Kidney epithelial cell (primary cell): ENCODE measurements around the gene ENC1. TPM values are rescaled to one million over a fixed set of nuclear protein-coding genes. Genes with fewer than 3 reads are reported as not detected.

Experiments
- DNase-seq: peaks from one replicate; pipeline ENCODE4 v3.0.0-alpha.2; 2010; ENCODE audit warnings: low read depth
- H3K27me3 ChIP-seq: 2 replicates; pipeline ENCODE4 v1.6.0; 2011; ENCODE audit warnings: low read length; ENCODE audit not compliant: control insufficient read depth, insufficient read depth
- H3K36me3 ChIP-seq: 2 replicates; pipeline ENCODE4 v1.5.1; 2011; ENCODE audit warnings: low read length; ENCODE audit not compliant: control insufficient read depth, insufficient read depth
- H3K4me3 ChIP-seq: 2 replicates; pipeline ENCODE4 v1.5.1; 2011; ENCODE audit warnings: low read depth, mild to moderate bottlenecking, control low read depth, low read length
- CTCF ChIP-seq: IDR thresholded peaks from 2 replicates; pipeline ENCODE4 v1.5.1; 2011; ENCODE audit warnings: mild to moderate bottlenecking, moderate library complexity, low read length, control low read depth, inconsistent platforms; ENCODE audit not compliant: insufficient read depth, poor library complexity, severe bottlenecking
- total RNA-seq: library from RNA; depleted of rRNA; stranded (reverse); fragments of >200 nt; gene quantifications from 2 replicates; pipeline ENCODE4 v1.2.3, GENCODE V29; 2015

ENC1 gene
- total RNA-seq, 1 donor from 2014 or later = 72.5 TPM

GRCh38 chr5:74603376-74603775, 37.2 kb downstream of the ENC1 start:
- Histone ChIP-seq H3K27me3 (no peaks in the 10 kb centered on the region), H3K4me3 (no peak overlapping the region), H3K36me3 (no peaks in the 10 kb centered on the region)
- no peak for TF ChIP-seq CTCF
- DNase-seq = no peak

- Histone ChIP-seq H3K4me3 (no peak overlapping the region), H3K27me3 (no peaks in the 10 kb centered on the region), H3K36me3 (no peaks in the 10 kb centered on the region)
- TF ChIP-seq CTCF = no peak
- DNase-seq = no peak
These were observed 41.4 kb downstream of the ENC1 start for GRCh38 chr5:74599148-74599547.

- no peaks in the 10 kb centered on the region for H3K27me3 ChIP-seq
- no peak for DNase-seq
- TF ChIP-seq CTCF = no peak
- H3K4me3 ChIP-seq = no peak overlapping the region
- no peaks in the 10 kb centered on the region for H3K36me3 ChIP-seq
These were observed 41.8 kb downstream of the ENC1 start for GRCh38 chr5:74598731-74599130.

GRCh38 chr5:74596927-74597326, 43.6 kb downstream of the ENC1 start:
- no peak for DNase-seq
- H3K4me3 ChIP-seq = no peak overlapping the region
- no peaks in the 10 kb centered on the region for H3K36me3 ChIP-seq
- TF ChIP-seq CTCF = no peak
- no peaks in the 10 kb centered on the region for H3K27me3 ChIP-seq

DNA sequence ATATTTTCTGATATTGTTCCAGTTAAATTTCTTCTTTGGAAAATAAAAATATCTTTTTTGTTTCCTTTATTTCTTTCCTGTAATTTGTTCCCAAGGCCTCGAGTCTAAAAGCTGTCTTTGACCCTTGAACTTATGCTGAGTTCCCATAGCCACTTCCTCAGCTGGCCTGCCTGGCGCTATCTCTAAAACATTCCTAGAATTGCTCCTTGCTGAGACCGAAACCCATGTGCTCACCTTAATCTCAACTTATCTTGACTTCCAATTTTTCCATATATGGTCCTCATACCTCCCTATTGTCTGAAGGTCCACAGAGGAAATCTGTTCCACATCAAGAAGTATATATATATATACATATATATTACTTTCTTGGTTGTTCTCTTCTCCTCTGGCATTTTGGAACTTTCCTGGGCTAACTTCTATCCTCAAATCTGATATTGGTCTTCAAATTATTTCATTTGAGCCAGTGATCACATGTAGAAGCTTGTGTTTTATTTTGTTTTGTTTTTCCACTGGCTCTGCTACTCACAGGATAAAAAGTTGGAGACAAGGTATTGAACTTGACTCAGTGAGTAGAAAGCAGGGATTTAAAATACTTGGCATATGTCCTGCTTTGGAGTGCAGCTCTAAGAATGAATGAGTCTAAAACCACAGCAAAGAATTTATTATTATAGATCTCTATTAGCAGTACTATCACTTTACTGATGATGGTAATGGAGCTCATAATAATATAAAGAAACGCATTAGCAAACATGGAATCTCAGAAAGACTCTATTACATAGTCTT, 45.2 kb downstream of the ENC1 start:
- no peak overlapping the region for H3K4me3 ChIP-seq
- H3K27me3 ChIP-seq = no peaks in the 10 kb centered on the region
- peak; percentile 60 for DNase-seq
- no peaks in the 10 kb centered on the region for H3K36me3 ChIP-seq
- no peak for TF ChIP-seq CTCF
